NCI-H1930 (cell line): ENCODE data around the gene APOA5.

Experiments
- DNase-seq, 2 experiments: peaks; one replicate each; lab custom pipeline; 2025; lab: John Stamatoyannopoulos, UW

Gene APOA5

GRCh38 chr11:116797816-116798215 is 6.1 kb upstream of the APOA5 start:
- no peak for DNase-seq

GRCh38 chr11:116796548-116796947 is 4.9 kb upstream of the APOA5 start:
- no peak for DNase-seq

- DNase-seq: no peak
Observed at GRCh38 chr11:116794851-116795250, 3.2 kb upstream of the APOA5 start.

GRCh38 chr11:116793772-116794097 is 2.1 kb upstream of the APOA5 start:
- DNase-seq: no peak

GRCh38 chr11:116792869-116793771 is 1.4 kb upstream of the APOA5 start:
- no peak for DNase-seq

GRCh38 chr11:116792144-116792868 is 627 bp upstream of the APOA5 start:
- DNase-seq: no peak

GRCh38 chr11:116791002-116791812 is 472 bp downstream of the APOA5 start:
- peak; percentile 16 to 52 for DNase-seq

- DNase-seq: no peak
Observed at GRCh38 chr11:116790167-116791001, 1.3 kb downstream of the APOA5 start.

- no peak for DNase-seq
Observed at GRCh38 chr11:116788975-116789374, 2.7 kb downstream of the APOA5 start.

- DNase-seq: no peak
Observed at GRCh38 chr11:116788534-116788933, 3.1 kb downstream of the APOA5 start.

GRCh38 chr11:116787786-116788486 is 3.7 kb downstream of the APOA5 start, which contains the start of gene ZPR1:
TSS of gene ZPR1 (minus strand) at chr11:116788023. CDS start at chr11:116787990, 33 bp downstream.
- peak; percentile 38 to 39 for DNase-seq

- DNase-seq: no peak
Observed at GRCh38 chr11:116787436-116787785, 4.3 kb downstream of the APOA5 start.

- DNase-seq: no peak
Observed at GRCh38 chr11:116786966-116787365, 4.7 kb downstream of the APOA5 start.

GRCh38 chr11:116786326-116786725 is 5.4 kb downstream of the APOA5 start:
- no peak for DNase-seq

- no peak for DNase-seq
Observed at GRCh38 chr11:116782728-116783127, 9.0 kb downstream of the APOA5 start.

- DNase-seq: no peak
Observed at GRCh38 chr11:116778556-116778955, 13.1 kb downstream of the APOA5 start.

- no peak for DNase-seq
Observed at GRCh38 chr11:116777056-116777455, 14.6 kb downstream of the APOA5 start.

- no peak for DNase-seq
Observed at GRCh38 chr11:116776522-116776984, 15.1 kb downstream of the APOA5 start.

- no peak for DNase-seq
Observed at GRCh38 chr11:116775975-116776374, 15.7 kb downstream of the APOA5 start.

GRCh38 chr11:116774661-116775060 is 17.0 kb downstream of the APOA5 start:
- DNase-seq: no peak
